Breast epithelium (tissue), 3 donors: Measurements from ENCODE around the gene HSD17B8.

ENCODE experiments used
- CTCF ChIP-seq, 3 donors: fragments of 450-650 bp; IDR thresholded peaks; one replicate each; pipeline ENCODE4 v1.5.1; 2016 to 2017; ENCODE audit warnings: antibody characterized with exemption in 3 of 3, mild to moderate bottlenecking in 3 of 3, moderate library complexity in 3 of 3
- POLR2A ChIP-seq: fragments of 450-650 bp; IDR thresholded peaks from one replicate; pipeline ENCODE4 v1.6.1; 2016; ENCODE audit warnings: antibody characterized with exemption, mild to moderate bottlenecking, moderate library complexity

- TF ChIP-seq CTCF (IDR thresholded peaks at IDR 0.05) (no peak), POLR2A (no peak)
These were observed 11.5 kb upstream of the HSD17B8 start for GRCh38 chr6:33192671-33193602.
